Measurements from ENCODE around the gene ANAPC16. TPM values are rescaled to one million over a fixed set of nuclear protein-coding genes. Genes with fewer than 3 reads are reported as not detected.
A peak's percentile ranks its signal among the peaks of the same experiment; 100 is the strongest.

The ANAPC16 gene
- total and polyA plus RNA-seq, 8 donors: 12.7 to 231 (median 103) TPM

DNA sequence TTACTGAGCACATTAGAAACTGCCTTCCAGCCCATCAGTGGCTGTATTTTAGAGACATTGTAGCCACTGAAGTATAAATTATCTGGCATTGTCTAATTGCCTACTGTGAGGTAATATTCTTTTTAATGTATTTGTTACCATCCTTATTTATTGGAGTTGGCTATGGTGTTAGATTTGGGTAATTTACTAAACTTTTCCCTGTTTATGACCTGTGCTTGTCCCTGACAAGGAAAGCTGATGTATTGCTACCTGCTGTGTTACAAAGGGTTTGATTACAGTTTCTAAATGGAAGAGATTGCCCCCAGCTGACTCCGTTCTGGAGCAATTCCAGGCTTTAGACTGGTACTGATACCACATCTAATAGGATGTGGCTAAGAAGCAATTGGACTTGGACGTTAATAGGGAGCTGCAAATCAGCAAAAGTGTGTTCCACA, 12.5 kb downstream of the ANAPC16 start:
- no peak for DNase-seq
- Histone ChIP-seq H3K4me3 (no peak overlapping the region), H3K27me3 (no peaks in the 10 kb centered on the region), H3K4me1 (peaks cover 8 to 70% (median 44%) of the 10 kb centered on the region in 4 donors), H3K9me3 (no peaks in the 10 kb centered on the region), H3K27ac (peak overlapping the region in 3 of 5 donors; percentile 44 to 75 (median 72)), H3K36me3 (peaks cover 29 to 73% (median 61%) of the 10 kb centered on the region in 4 donors)
- no peak for TF ChIP-seq POLR2AphosphoS5 (IDR thresholded peaks at IDR 0.05)
- no peak for TF ChIP-seq POLR2A (IDR thresholded peaks at IDR 0.05)
- no peak for TF ChIP-seq EP300 (IDR thresholded peaks at IDR 0.05)
- TF ChIP-seq, protein P1, sequence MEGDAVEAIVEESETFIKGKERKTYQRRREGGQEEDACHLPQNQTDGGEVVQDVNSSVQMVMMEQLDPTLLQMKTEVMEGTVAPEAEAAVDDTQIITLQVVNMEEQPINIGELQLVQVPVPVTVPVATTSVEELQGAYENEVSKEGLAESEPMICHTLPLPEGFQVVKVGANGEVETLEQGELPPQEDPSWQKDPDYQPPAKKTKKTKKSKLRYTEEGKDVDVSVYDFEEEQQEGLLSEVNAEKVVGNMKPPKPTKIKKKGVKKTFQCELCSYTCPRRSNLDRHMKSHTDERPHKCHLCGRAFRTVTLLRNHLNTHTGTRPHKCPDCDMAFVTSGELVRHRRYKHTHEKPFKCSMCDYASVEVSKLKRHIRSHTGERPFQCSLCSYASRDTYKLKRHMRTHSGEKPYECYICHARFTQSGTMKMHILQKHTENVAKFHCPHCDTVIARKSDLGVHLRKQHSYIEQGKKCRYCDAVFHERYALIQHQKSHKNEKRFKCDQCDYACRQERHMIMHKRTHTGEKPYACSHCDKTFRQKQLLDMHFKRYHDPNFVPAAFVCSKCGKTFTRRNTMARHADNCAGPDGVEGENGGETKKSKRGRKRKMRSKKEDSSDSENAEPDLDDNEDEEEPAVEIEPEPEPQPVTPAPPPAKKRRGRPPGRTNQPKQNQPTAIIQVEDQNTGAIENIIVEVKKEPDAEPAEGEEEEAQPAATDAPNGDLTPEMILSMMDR (IDR thresholded peaks at IDR 0.05): no peak
- 24 to 45% (median 37%) methylated on average over 2 of the region's 2 CpGs for WGBS, 5 donors
- intact Hi-C loops (cut with DNase I; ENCODE audit: low total_unique reads): no loop called here

DNA sequence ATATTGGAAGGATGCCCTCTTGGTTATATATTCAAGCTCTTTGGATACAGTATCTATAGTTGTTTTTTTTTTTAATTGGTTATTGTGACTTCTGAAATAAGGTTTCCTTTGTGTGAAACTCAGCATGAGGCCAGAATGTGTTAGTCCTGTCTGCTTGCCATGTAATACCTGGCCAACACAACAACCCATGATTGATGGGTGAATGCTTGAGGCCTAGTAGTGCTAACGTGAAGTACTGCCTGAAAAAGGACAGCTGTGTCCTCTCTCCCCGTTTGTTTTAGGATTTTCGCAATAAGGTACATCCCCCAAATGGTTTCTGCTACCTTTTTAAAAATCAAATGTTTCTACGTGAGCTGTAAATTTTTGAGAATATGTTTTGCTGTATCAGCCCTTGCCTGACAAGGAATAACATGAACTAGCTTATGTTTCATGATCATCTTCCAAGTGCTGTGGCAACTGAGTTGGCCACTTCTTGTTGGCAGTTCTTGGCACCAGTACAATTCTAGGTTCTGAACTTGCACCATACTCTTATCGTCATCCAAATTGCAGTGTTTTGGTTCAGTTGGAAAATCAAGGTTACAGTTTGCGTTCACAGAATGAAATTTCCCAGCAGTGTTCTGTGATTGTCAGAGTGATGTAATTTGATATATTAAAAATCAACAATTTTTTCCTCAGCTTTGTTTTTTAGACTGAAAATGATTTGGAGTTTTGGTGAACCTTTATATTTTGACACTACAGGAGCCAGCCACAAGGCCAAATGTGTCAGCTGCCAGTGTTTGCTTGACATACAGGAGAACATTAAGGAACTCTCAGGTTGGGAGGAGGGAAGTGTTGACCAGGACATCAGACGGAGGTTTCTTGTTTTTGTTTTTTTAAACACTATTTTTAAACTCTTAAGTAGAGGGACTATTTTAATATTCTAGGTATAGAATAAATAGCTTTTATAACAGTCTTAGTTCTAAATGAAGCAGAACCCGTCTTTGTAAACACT, 13.7 kb downstream of the ANAPC16 start:
- Histone ChIP-seq H3K9me3 (no peaks in the 10 kb centered on the region), H3K27me3 (no peaks in the 10 kb centered on the region), H3K27ac (peak overlapping the region; percentile 44 to 75 (median 60)), H3K36me3 (peaks cover 37 to 77% (median 64%) of the 10 kb centered on the region in 4 donors), H3K4me3 (no peak overlapping the region), H3K4me1 (peaks cover 8 to 58% (median 37%) of the 10 kb centered on the region in 4 donors)
- 54 to 63% (median 58%) methylated on average over 8 of the region's 8 CpGs for WGBS, 5 donors
- peak in 1 of 2 donors; percentile 41 for DNase-seq
- intact Hi-C loops (cut with DNase I; ENCODE audit: low total_unique reads): no loop called here
- no peak for TF ChIP-seq POLR2AphosphoS5 (IDR thresholded peaks at IDR 0.05)
- no peak for TF ChIP-seq EP300 (IDR thresholded peaks at IDR 0.05)
- TF ChIP-seq, protein P1 (IDR thresholded peaks at IDR 0.05): no peak
- TF ChIP-seq POLR2A (IDR thresholded peaks at IDR 0.05): no peak

DNA sequence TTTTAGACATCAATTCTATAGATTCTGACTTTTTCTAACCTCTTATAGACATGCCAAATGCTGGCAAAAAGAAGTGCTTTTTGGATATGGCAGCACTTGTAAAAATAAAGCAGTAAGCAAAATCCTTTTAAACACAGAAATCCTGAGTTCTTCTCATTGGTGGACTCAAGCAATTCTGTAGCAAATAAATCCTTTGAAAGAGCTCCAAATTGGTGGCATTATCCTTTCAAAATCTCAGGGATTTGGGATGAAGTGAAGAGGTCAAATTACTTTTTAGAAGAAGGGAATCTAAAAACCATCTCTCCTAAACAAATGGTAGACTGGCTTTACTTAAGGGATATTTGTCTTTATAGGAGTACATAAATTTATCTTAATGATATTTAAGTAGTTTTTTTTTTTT, 17.8 kb downstream of the ANAPC16 start:
- intact Hi-C loops (cut with DNase I; ENCODE audit: low total_unique reads): no loop called here
- no peak for DNase-seq

DNA sequence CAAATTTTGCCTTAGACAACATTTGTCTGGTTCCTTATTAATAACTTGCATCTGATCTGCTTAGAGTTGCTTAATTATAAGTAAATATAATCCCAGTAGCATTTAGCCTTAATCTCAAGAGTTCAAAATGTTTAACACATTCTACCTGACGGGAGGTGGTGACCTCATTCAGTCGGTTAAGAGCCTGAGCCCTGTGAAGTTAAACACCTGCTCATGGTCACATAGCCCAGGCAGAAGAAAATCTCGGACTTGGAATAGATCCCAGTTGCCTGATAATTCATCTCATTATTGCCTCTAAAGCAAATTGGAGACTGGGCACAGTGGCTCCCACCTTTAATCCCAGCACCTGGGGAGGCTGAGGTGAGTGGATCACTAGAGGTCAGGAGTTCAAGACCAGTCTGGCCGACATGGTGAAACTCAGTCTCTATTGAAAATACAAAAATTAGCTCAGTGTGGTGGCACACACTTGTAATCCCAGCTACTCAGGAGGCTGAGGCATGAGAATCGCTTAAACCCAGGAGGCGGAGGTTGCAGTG, 18.8 kb downstream of the ANAPC16 start:
- peak overlapping the region in 4 of 5 donors; percentile 13 to 39 (median 28) for H3K27ac ChIP-seq

More for the DNA sequence above, 17.8 kb downstream of the ANAPC16 start:
- Histone ChIP-seq H3K4me3 (no peak overlapping the region), H3K36me3 (peaks cover 37 to 84% (median 76%) of the 10 kb centered on the region in 4 donors), H3K27me3 (no peaks in the 10 kb centered on the region), H3K9me3 (no peaks in the 10 kb centered on the region), H3K27ac (peak overlapping the region in 2 of 5 donors; percentile 16 to 36), H3K4me1 (peaks cover 8 to 32% (median 18%) of the 10 kb centered on the region in 4 donors)
- TF ChIP-seq POLR2AphosphoS5 (IDR thresholded peaks at IDR 0.05) (no peak), EP300 (IDR thresholded peaks at IDR 0.05) (no peak), POLR2A (IDR thresholded peaks at IDR 0.05) (no peak)
- TF ChIP-seq, protein P1 (IDR thresholded peaks at IDR 0.05): no peak

More for the DNA sequence above, 18.8 kb downstream of the ANAPC16 start:
- TF ChIP-seq, protein P1 (IDR thresholded peaks at IDR 0.05): no peak
- no peak for TF ChIP-seq POLR2A (IDR thresholded peaks at IDR 0.05)
- no peak for TF ChIP-seq POLR2AphosphoS5 (IDR thresholded peaks at IDR 0.05)
- no peak for TF ChIP-seq EP300 (IDR thresholded peaks at IDR 0.05)
- Histone ChIP-seq H3K9me3 (no peaks in the 10 kb centered on the region), H3K36me3 (peaks cover 37 to 84% (median 75%) of the 10 kb centered on the region in 4 donors), H3K4me1 (peaks cover 4 to 22% (median 11%) of the 10 kb centered on the region in 4 donors), H3K4me3 (no peak overlapping the region), H3K27me3 (no peaks in the 10 kb centered on the region)
- intact Hi-C loops (cut with DNase I; ENCODE audit: low total_unique reads): no loop called here
- peak; percentile 32 to 58 for DNase-seq
- 56 to 69% (median 61%) methylated on average over 6 of the region's 6 CpGs for WGBS, 5 donors
